Heart right ventricle (tissue), 16 donors: ENCODE measurements around the gene NECTIN4. TPM values are rescaled to one million over a fixed set of nuclear protein-coding genes. Genes with fewer than 3 reads are reported as not detected.

ENCODE experiments used
- ATAC-seq, 8 donors: fragments of 200-7000 bp; cut with Tn5 transposase; one replicate each; pipeline ENCODE4 v1.9.1; 2020; ENCODE audit warnings: mild to moderate bottlenecking in 8 of 8, moderate library complexity in 8 of 8, moderate number of reproducible peaks in 1 of 8
- DNase-seq, 2 donors: peaks; one replicate each; pipeline ENCODE4 v3.0.0-alpha.2; 2020
- H3K27ac ChIP-seq, 10 donors: fragments of 200-600 bp; sonication (generic) in 2 of 10; one replicate each; pipeline versions ENCODE4 v1.5.0 to v1.8.0; 2020 to 2022; ENCODE audit warnings: mild to moderate bottlenecking in 3 of 10
- H3K27me3 ChIP-seq, 7 donors: fragments of 200-600 bp; one replicate each; pipeline ENCODE4 v1.8.0; 2021 to 2022; ENCODE audit warnings: mild to moderate bottlenecking in 2 of 7
- H3K36me3 ChIP-seq, 9 donors: fragments of 200-600 bp; sonication (generic) in 1 of 9; one replicate each; pipeline versions ENCODE4 v1.5.0 to v1.8.0; 2020 to 2022; ENCODE audit warnings: mild to moderate bottlenecking in 2 of 9
- H3K4me1 ChIP-seq, 9 donors: fragments of 200-600 bp; sonication (generic) in 1 of 9; one replicate each; pipeline versions ENCODE4 v1.5.0 to v1.8.0; 2020 to 2022; ENCODE audit warnings: mild to moderate bottlenecking in 4 of 9
- H3K4me3 ChIP-seq, 10 donors: fragments of 200-600 bp; sonication (generic) in 2 of 10; one replicate each; pipeline versions ENCODE4 v1.5.0 to v1.8.0; 2020 to 2022; ENCODE audit warnings: mild to moderate bottlenecking in 7 of 10, moderate library complexity in 2 of 10
- H3K9me3 ChIP-seq, 11 donors: fragments of 200-600 bp in 10 of 11; sonication (generic) in 2 of 11; one replicate each; pipeline versions ENCODE4 v1.5.0 to v1.8.0; 2013 to 2022; ENCODE audit warnings: mild to moderate bottlenecking in 2 of 11, control low read depth in 1 of 11, moderate library complexity in 1 of 11
- CTCF ChIP-seq, 9 donors: fragments of 200-600 bp; sonication (generic) in 2 of 9; IDR thresholded peaks; one replicate each; pipeline versions ENCODE4 v1.5.0 to v1.8.0; 2021 to 2022; ENCODE audit warnings: antibody characterized with exemption in 9 of 9, mild to moderate bottlenecking in 5 of 9, moderate library complexity in 1 of 9
- WGBS, 2 donors: extraction: QIAGEN DNeasy Blood & Tissue Kit; methylation state at CpG; one replicate each; pipeline ENCODE4 v1.1.7; 2013; ENCODE audit warnings: inconsistent platforms in 1 of 2; 5-methylcytosine and 5-hydroxymethylcytosine counted together
- intact Hi-C, 10 donors: fragments of 100-400 bp; cut with DNase I; formaldehyde crosslinking; loops; one replicate each; pipeline versions ENCODE4 v1.11.1 to v1.14.2; 2022
- polyA plus RNA-seq, 2 donors: library from polyadenylated mRNA; stranded (reverse); fragments of 200-250 nt; gene quantifications; one replicate each; pipeline ENCODE4 v1.2.3, GENCODE V29; 2013
- total RNA-seq, 10 donors: library from RNA; stranded (reverse); fragmentation: NEBNext Ultra II Directional in 3 of 10; extraction: Animal tissue kit (Norgen Biotek cat#: 25700) in 3 of 10; gene quantifications; one replicate each; pipeline versions ENCODE4 v1.2.1 to v1.2.4, GENCODE V29; 2021 to 2023
- donor health status: Arrhythmogenic right ventricular cardiomyopathy.
- donor health status: ischemic (EF 13 %, LVEDD 7.1; RV severe dilation, severe dysfunction).
- donor health status: healthy with polysubstance abuse.
- donor health status: DM: no; HTN: yes; CAD: no.
- donor health status: DM: no; HTN: no; CAD: no.
- donor health status: ischemic (EF 25% LVEDD 6.9; RV normal size, moderate dysfunction).
- donor health status: ischemic (EF 25% LVEDD 5.7; RV mildly dilated, moderate dysfunction).
- donor health status: healthy.
- donor health status: DM: yes; HTN: yes; CAD: no.
- donor health status: Ischemic cardiomyopathy.
- donor health status: ischemic (EF 35%, LVEDD 5.7; RV mildly dilated, moderate dysfunction).
- donor health status: nonischemic (EF 11% LVEDD 7.7; RV severe dilation, severe dysfunction).
- donor health status: DM: yes; HTN: yes; CAD: no.
- donor health status: PGD.
- donor health status: ischemic (EF 29% LVEDD 5.4; RV normal size, mild dysfunction).
- donor health status: nonischemic (EF 23%, LVEDD 6.1; RV moderate dilation, normal function).

The NECTIN4 gene
- total and polyA plus RNA-seq, 12 donors: 0.06 to 0.19 TPM; not detected in 10

GRCh38 chr1:161082483-161082882, 6.9 kb downstream of the NECTIN4 start:
- no peak for ATAC-seq
- intact Hi-C loops: no loop called here
- 83 to 86% methylated on average over 2 of the region's 2 CpGs for WGBS, 2 donors
- H3K36me3 ChIP-seq: no peaks in the 10 kb centered on the region
- DNase-seq: no peak
- no peak for TF ChIP-seq CTCF (IDR thresholded peaks at IDR 0.05)
- H3K27ac ChIP-seq: peak overlapping the region in 1 of 10 donors; percentile 65
- no peak overlapping the region for H3K4me3 ChIP-seq
- H3K27me3 ChIP-seq: peaks cover 0 to 18% (median 9%) of the 10 kb centered on the region in 7 donors
- H3K9me3 ChIP-seq: no peaks in the 10 kb centered on the region
- H3K4me1 ChIP-seq: peaks cover 0 to 22% (median 0%) of the 10 kb centered on the region in 9 donors

GRCh38 chr1:161081519-161081918, 7.8 kb downstream of the NECTIN4 start:
- intact Hi-C loops: no loop called here
- Histone ChIP-seq H3K9me3 (no peaks in the 10 kb centered on the region), H3K27ac (no peak overlapping the region), H3K4me3 (no peak overlapping the region), H3K4me1 (peaks cover 0 to 22% (median 0%) of the 10 kb centered on the region in 9 donors), H3K27me3 (peaks cover 0 to 18% (median 9%) of the 10 kb centered on the region in 7 donors), H3K36me3 (no peaks in the 10 kb centered on the region)
- ATAC-seq: no peak
- WGBS, 2 donors: 77 to 79% methylated on average over 5 of the region's 5 CpGs
- TF ChIP-seq CTCF (IDR thresholded peaks at IDR 0.05): no peak
- no peak for DNase-seq

- H3K27me3 ChIP-seq: peaks cover 0 to 18% (median 9%) of the 10 kb centered on the region in 7 donors
- WGBS, 2 donors: 78 to 82% methylated on average over 5 of the region's 5 CpGs
- H3K9me3 ChIP-seq: no peaks in the 10 kb centered on the region
- no peak overlapping the region for H3K27ac ChIP-seq
- H3K4me3 ChIP-seq: no peak overlapping the region
- DNase-seq (no peak), ATAC-seq (no peak)
- H3K4me1 ChIP-seq: peaks cover 0 to 22% (median 0%) of the 10 kb centered on the region in 9 donors
- TF ChIP-seq CTCF (IDR thresholded peaks at IDR 0.05): no peak
- intact Hi-C loops: no loop called here
- H3K36me3 ChIP-seq: no peaks in the 10 kb centered on the region
These were observed 8.6 kb downstream of the NECTIN4 start for GRCh38 chr1:161080441-161081405.

- TF ChIP-seq CTCF (IDR thresholded peaks at IDR 0.05): no peak
- DNase-seq: no peak
- peaks cover 0 to 22% (median 0%) of the 10 kb centered on the region in 9 donors for H3K4me1 ChIP-seq
- no peak overlapping the region for H3K27ac ChIP-seq
- 46 to 53% methylated on average over 41 of the region's 41 CpGs for WGBS, 2 donors
- no peak overlapping the region for H3K4me3 ChIP-seq
- no peaks in the 10 kb centered on the region for H3K9me3 ChIP-seq
- H3K27me3 ChIP-seq: peaks cover 0 to 18% (median 9%) of the 10 kb centered on the region in 7 donors
- H3K36me3 ChIP-seq: no peaks in the 10 kb centered on the region
- intact Hi-C loops: no loop called here
- ATAC-seq: no peak
These were observed 9.8 kb downstream of the NECTIN4 start for GRCh38 chr1:161079436-161080110.
